Measurements from ENCODE around the gene TDRD7. TPM values are rescaled to one million over a fixed set of nuclear protein-coding genes. Genes with fewer than 3 reads are reported as not detected.

The TDRD7 gene
- total RNA-seq, 3 donors from 2014 or later (not counting 1 experiment from before 2014, with no cell fraction given), result 9.8 to 16.4 (median 16.3) TPM

DNA sequence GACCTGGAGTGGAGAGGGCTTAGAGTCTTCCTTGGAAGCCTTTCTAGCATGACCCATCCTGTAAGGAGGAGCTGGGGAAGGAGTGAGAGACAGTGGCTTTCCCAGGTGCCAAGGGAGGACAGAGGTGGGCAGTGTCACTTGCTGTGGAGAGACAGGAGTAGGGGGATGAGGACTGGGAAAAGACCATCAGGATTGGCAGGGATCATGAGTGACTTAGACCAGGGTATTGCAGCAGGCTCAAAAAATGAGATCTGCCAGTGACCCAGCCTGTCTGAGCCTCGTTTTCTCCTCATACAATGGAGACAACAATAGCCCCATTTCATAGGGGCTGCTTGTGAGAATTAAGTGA lies 91.9 kb downstream of the TDRD7 start:
- Histone ChIP-seq H3K9me3 (ENCODE audit: control insufficient read depth, insufficient read depth, low read length) (no peaks in the 10 kb centered on the region), H3K36me3 (ENCODE audit: control insufficient read depth, insufficient read depth, low read length) (no peaks in the 10 kb centered on the region), H3K4me1 (ENCODE audit: control insufficient read depth, insufficient read depth, low read length) (peaks cover 19% of the 10 kb centered on the region), H3K4me3 (ENCODE audit: low read length) (no peak overlapping the region), H3K27ac (ENCODE audit: low read length) (no peak overlapping the region), H3K27me3 (ENCODE audit: control insufficient read depth, insufficient read depth, low read length) (peaks cover 31% of the 10 kb centered on the region)
- H3K4me1 Mint-ChIP-seq, result peaks cover 11 to 15% of the 10 kb centered on the region in 2 donors
- H3K4me3 Mint-ChIP-seq, result no peak overlapping the region
- H3K27me3 Mint-ChIP-seq (ENCODE audit: low read depth in 2 of 2), result peaks cover 10 to 33% of the 10 kb centered on the region in 2 donors
- H3K36me3 Mint-ChIP-seq, result no peaks in the 10 kb centered on the region
- no peak overlapping the region for H3K27ac Mint-ChIP-seq
- DNase-seq (no peak), ATAC-seq (no peak)
- no peaks in the 10 kb centered on the region for H3K9me3 Mint-ChIP-seq
- intact Hi-C loops (cut with micrococcal nuclease), result no loop called here
- WGBS (ENCODE audit: insufficient coverage), result no CpG with 5 or more reads among the region's 1 CpG
- TF ChIP-seq, protein P1, sequence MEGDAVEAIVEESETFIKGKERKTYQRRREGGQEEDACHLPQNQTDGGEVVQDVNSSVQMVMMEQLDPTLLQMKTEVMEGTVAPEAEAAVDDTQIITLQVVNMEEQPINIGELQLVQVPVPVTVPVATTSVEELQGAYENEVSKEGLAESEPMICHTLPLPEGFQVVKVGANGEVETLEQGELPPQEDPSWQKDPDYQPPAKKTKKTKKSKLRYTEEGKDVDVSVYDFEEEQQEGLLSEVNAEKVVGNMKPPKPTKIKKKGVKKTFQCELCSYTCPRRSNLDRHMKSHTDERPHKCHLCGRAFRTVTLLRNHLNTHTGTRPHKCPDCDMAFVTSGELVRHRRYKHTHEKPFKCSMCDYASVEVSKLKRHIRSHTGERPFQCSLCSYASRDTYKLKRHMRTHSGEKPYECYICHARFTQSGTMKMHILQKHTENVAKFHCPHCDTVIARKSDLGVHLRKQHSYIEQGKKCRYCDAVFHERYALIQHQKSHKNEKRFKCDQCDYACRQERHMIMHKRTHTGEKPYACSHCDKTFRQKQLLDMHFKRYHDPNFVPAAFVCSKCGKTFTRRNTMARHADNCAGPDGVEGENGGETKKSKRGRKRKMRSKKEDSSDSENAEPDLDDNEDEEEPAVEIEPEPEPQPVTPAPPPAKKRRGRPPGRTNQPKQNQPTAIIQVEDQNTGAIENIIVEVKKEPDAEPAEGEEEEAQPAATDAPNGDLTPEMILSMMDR (IDR thresholded peaks at IDR 0.05), result no peak

DNA sequence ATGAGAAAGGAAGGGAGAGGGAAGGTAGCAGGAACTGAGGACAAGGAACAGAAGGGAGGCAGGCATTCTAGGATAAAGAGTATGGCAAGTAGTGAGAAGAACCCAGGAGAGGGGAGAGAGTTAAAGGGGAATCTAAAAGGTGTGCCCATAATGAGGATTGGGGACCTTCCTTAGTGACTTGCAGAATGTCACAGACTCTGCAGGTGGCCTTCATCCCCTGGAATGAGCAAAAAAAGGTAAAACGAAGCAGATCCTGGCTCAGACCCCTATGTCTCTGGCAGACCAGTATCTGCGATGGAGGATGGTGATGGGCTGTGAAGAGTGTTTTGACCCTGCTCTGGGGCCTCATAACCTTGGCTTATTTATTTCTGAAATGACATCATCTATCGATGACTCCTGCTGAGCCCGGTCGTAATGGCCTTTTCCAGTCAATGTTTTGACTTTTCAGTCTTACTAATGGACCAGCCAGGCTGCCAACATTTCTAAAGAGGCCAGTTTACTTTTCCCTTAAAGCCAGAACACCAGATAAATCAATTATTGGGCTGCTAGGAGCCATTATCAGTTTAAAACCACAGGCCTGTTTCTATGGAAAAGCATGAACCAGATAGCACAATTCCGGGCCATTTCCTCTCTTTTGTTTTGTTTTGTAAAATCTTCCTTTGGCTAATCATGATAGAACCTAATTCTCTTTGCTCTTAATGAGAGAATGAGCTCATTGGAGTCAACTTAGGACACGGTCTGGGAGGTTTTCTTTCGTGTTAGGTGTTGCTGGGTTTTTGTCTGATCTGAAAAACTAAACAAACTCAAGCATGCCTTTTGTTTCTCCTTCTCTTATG lies 92.7 kb downstream of the TDRD7 start:
- Mint-ChIP-seq H3K27ac (no peak overlapping the region), H3K9me3 (no peaks in the 10 kb centered on the region), H3K4me3 (no peak overlapping the region), H3K36me3 (no peaks in the 10 kb centered on the region), H3K4me1 (peaks cover 11 to 15% of the 10 kb centered on the region in 2 donors), H3K27me3 (ENCODE audit: low read depth in 2 of 2) (peaks cover 10 to 31% of the 10 kb centered on the region in 2 donors)
- Histone ChIP-seq H3K4me3 (ENCODE audit: low read length) (no peak overlapping the region), H3K36me3 (ENCODE audit: control insufficient read depth, insufficient read depth, low read length) (no peaks in the 10 kb centered on the region), H3K27me3 (ENCODE audit: control insufficient read depth, insufficient read depth, low read length) (peaks cover 31% of the 10 kb centered on the region), H3K4me1 (ENCODE audit: control insufficient read depth, insufficient read depth, low read length) (peaks cover 19% of the 10 kb centered on the region), H3K9me3 (ENCODE audit: control insufficient read depth, insufficient read depth, low read length) (no peaks in the 10 kb centered on the region), H3K27ac (ENCODE audit: low read length) (no peak overlapping the region)
- DNase-seq (no peak), ATAC-seq (no peak)
- intact Hi-C loops (cut with micrococcal nuclease), result no loop called here
- TF ChIP-seq, protein P1 (IDR thresholded peaks at IDR 0.05), result no peak
- WGBS (ENCODE audit: insufficient coverage), result 83% methylated on average over 8 of the region's 8 CpGs

DNA sequence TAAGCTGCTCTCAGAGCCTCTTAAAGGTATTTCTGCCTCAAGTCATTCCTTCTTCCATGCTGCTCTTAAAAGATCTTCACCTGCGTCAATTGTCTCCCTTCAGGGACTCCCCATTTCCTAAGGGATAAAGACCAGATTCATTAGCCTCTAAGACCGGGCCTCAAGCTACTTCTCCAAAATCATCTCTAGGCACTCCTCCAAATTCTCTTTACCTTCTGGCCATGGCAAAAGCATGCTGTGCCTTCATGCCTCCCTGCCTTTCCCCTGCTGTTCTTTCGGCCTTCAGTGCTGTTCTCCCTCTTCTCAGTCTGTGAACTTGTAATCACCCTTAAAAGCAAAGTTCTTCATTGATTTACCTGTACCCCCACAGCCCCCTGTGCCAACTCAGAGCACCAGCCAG lies 93.9 kb downstream of the TDRD7 start:
- ATAC-seq (no peak), DNase-seq (no peak)
- H3K4me1 ChIP-seq (ENCODE audit: control insufficient read depth, insufficient read depth, low read length), result peaks cover 19% of the 10 kb centered on the region
- Mint-ChIP-seq H3K27me3 (ENCODE audit: low read depth in 2 of 2) (peaks cover 0 to 28% of the 10 kb centered on the region in 2 donors), H3K9me3 (no peaks in the 10 kb centered on the region), H3K36me3 (no peaks in the 10 kb centered on the region), H3K4me3 (no peak overlapping the region), H3K4me1 (peaks cover 11 to 15% of the 10 kb centered on the region in 2 donors), H3K27ac (no peak overlapping the region)
- H3K4me3 ChIP-seq (ENCODE audit: low read length), result no peak overlapping the region
- no peak overlapping the region for H3K27ac ChIP-seq (ENCODE audit: low read length)
- H3K36me3 ChIP-seq (ENCODE audit: control insufficient read depth, insufficient read depth, low read length), result no peaks in the 10 kb centered on the region
- H3K9me3 ChIP-seq (ENCODE audit: control insufficient read depth, insufficient read depth, low read length), result no peaks in the 10 kb centered on the region
- TF ChIP-seq, protein P1 (IDR thresholded peaks at IDR 0.05), result no peak
- 94% methylated on average over 3 of the region's 3 CpGs for WGBS (ENCODE audit: insufficient coverage)
- intact Hi-C loops (cut with micrococcal nuclease), result no loop called here
- peaks cover 28% of the 10 kb centered on the region for H3K27me3 ChIP-seq (ENCODE audit: control insufficient read depth, insufficient read depth, low read length)
